Measurements from ENCODE around the gene RASD2.

RASD2 gene

DNA sequence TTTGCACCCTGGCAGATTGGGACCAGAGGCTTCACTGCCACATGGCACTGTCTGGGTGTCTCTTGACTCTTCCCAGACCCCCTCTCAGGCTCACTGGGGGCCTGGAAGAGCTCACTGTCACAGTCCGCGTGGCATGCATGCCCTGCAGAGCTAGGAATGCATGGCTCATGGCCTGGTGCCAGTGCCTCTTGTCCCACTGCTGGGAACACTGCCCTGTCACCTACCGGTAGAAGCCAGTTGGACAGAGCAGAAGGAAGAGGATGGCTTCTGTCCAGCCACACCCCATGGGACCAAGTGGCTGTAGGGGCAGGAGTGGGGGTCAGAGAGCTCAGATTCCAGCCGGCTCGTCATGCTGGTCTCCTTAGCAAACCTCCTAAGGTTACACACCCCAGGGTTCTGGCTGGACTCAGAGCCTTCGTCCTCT lies 46.8 kb downstream of the RASD2 start:
- ChIA-PET POLR2A (ENCODE audit: low non-redundant PET) (no interaction called here), CTCF (no interaction called here)
- no peak for DNase-seq (ENCODE audit: low spot score)
- H3K27ac ChIP-seq, result no peak overlapping the region; the same call in 1 of the 2 replicates
- TF ChIP-seq, protein P1, sequence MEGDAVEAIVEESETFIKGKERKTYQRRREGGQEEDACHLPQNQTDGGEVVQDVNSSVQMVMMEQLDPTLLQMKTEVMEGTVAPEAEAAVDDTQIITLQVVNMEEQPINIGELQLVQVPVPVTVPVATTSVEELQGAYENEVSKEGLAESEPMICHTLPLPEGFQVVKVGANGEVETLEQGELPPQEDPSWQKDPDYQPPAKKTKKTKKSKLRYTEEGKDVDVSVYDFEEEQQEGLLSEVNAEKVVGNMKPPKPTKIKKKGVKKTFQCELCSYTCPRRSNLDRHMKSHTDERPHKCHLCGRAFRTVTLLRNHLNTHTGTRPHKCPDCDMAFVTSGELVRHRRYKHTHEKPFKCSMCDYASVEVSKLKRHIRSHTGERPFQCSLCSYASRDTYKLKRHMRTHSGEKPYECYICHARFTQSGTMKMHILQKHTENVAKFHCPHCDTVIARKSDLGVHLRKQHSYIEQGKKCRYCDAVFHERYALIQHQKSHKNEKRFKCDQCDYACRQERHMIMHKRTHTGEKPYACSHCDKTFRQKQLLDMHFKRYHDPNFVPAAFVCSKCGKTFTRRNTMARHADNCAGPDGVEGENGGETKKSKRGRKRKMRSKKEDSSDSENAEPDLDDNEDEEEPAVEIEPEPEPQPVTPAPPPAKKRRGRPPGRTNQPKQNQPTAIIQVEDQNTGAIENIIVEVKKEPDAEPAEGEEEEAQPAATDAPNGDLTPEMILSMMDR (conservative IDR thresholded peaks at IDR 0.05; ENCODE audit: low read depth), result no peak

DNA sequence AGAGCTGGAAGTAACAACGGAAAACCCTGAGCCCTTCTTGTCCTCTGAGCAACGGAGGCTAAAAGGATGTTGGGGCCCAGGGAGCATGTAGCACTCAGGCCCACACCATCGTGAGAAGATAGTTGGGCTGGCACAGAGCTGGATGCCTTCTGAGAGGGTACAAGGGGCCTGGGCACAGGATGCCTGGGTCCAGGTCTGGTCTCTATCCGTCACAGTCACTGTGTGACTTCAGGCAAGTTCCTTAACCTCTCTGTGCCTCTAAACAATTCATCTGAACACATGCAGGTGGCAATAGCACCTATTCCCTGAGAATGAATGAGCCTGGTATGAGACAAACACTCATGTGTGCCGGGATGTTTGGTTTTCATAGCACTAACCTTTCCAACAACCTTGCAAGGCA lies 47.3 kb downstream of the RASD2 start:
- H3K27ac ChIP-seq, result peak overlapping the region; percentile 86; the same call in 1 of the 2 replicates
- no peak for DNase-seq (ENCODE audit: low spot score)
- TF ChIP-seq, protein P1 (conservative IDR thresholded peaks at IDR 0.05; ENCODE audit: low read depth), result no peak
- POLR2A ChIA-PET (ENCODE audit: low non-redundant PET), result no interaction called here
- CTCF ChIA-PET, result no interaction called here

GRCh38 chr22:35589071-35589755 lies 48.6 kb downstream of the RASD2 start:
- ChIA-PET CTCF (interaction anchor here (0.6 kb wide), 1 partner anchor 387 kb away, joined by 4 read pairs; no protein-coding TSS in a partner anchor), POLR2A (ENCODE audit: low non-redundant PET) (no interaction called here)
- TF ChIP-seq, protein P1 (conservative IDR thresholded peaks at IDR 0.05; ENCODE audit: low read depth), result no peak

DNA sequence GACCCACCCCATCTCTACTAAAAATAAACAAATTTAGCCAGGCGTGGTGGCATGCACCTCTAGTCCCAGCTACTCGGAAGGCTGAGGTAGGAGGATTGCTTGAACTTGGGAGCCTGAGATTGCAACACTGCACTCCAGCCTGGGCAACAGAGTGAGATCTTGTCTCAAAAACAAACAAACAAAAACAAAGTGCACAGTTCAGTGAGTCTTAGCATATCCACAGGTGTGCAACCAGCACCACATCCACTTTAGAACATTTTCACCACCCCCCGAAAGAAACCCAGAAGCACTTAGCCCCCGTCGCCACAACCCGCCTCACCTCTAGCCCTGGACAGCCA lies 49.1 kb downstream of the RASD2 start:
- POLR2A ChIA-PET (ENCODE audit: low non-redundant PET), result no interaction called here
- DNase-seq (ENCODE audit: low spot score), result no peak
- CTCF ChIA-PET, result no interaction called here

More at GRCh38 chr22:35589071-35589755, 48.6 kb downstream of the RASD2 start:
- peak; percentile 87 for DNase-seq (ENCODE audit: low spot score)
- peak overlapping the region; percentile 86 for H3K27ac ChIP-seq

DNA sequence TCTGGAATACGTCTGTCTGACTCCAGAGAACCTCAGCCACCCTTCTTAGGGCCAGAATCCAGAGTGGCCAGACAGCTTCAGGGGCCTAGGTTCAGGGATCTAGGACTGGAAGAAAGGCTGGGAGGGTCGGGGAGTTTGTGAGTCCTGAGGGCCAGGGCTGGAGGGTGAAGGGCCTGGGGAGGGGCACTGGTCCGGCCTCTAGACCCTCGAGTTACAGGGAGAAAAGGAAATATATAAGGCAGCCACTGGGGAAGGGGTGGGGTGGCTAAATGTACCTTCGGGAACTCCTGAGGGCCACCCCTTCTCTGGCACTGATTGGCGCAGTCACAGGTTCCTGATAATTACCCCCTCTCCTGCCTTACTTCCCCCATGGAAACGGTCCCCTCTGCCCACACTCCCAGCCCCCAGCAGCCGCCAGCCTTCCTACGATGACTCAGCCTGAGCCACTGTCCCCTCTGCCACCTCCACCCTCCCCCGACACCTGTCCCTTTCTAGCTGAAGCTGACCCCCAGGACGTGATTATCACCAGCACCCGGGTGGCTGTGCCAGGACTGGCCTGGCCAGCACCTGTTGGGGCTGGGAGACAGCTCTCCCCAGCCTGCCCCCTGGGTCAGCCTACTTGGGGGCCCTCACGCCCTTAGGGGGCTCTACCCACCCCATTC lies 50.1 kb downstream of the RASD2 start:
- peak overlapping the region; percentile 86 for H3K27ac ChIP-seq
- TF ChIP-seq, protein P1 (conservative IDR thresholded peaks at IDR 0.05; ENCODE audit: low read depth), result no peak
- POLR2A ChIA-PET (ENCODE audit: low non-redundant PET), result no interaction called here
- no peak for DNase-seq (ENCODE audit: low spot score)
- CTCF ChIA-PET, result no interaction called here

More for the DNA sequence above, 49.1 kb downstream of the RASD2 start:
- peak overlapping the region; percentile 86 for H3K27ac ChIP-seq
- TF ChIP-seq, protein P1 (conservative IDR thresholded peaks at IDR 0.05; ENCODE audit: low read depth), result no peak

DNA sequence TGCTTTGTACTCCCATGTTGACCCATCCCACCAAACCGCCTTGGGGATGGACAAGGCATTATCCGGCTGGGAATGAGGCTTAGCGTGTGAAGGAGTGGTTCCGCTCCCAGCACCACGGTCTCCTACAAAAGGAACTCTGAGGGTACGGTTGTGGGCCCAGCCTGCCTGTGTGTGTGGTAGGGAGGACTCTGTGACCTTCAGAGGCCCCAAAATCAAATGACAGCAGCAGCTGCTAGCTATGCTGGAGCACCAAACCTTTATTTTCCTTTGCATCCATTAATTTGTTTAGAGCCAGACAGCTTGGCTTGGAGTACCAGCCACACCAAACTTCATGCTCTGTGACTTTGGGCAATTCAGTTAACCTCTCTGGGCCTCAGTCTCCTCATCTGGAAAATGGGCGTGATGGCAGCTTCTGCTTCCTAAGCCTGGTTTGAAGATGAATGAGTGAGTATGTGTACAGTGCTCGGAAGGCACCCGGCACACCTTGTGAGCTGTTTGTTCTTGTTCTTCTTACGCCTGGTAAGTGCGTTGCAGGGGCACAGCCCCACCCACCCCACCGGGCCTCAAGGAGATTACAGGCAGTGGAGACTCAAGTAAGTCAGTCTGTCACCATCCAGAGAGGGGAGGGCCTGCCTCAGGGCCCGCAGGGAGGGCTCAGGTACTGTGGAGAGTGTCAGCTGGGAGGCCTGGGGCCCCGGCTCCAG lies 51.2 kb downstream of the RASD2 start:
- no peak for DNase-seq (ENCODE audit: low spot score)
- ChIA-PET CTCF (interaction anchor here (0.7 kb wide), 1 partner anchor 29 kb away, joined by 4 read pairs; no protein-coding TSS in a partner anchor), POLR2A (ENCODE audit: low non-redundant PET) (no interaction called here)
- TF ChIP-seq, protein P1 (conservative IDR thresholded peaks at IDR 0.05; ENCODE audit: low read depth), result no peak
- no peak overlapping the region for H3K27ac ChIP-seq
